T47D (cell line): Measurements from ENCODE around the gene ECEL1.
"Not testable (repeated sequence)": the region's sequence is repeated elsewhere in the genome, so short reads cannot be mapped to it uniquely, and the experiment has no call there.

ENCODE experiments used
- DNase-seq, 2 experiments: peaks; one replicate each; pipeline versions ENCODE4 v3.0.0 to v3.0.0-alpha.2; 2011 to 2012; ENCODE audit warnings: low read depth in 1 of 2, low spot score in 1 of 2
- JUND ChIP-seq: IDR thresholded peaks from 2 replicates; pipeline ENCODE4 v1.6.1; 2012; ENCODE audit warnings: low read depth
- in situ Hi-C: cut with HindIII; loops from 2 replicates; pipeline ENCODE4 v1.10.0; 2016; ENCODE audit warnings: low sequenced_read_pairs, low pct_unique_long_range_greater_than_20kb

ECEL1 gene

GRCh38 chr2:232487385-232488096 is at the start of gene ECEL1:
Gene ECEL1 (minus strand): TSS chr2:232487834. CDS start chr2:232486653, 1,181 bp downstream.
- in situ Hi-C loops = no loop called here
- no peak for TF ChIP-seq JUND
- DNase-seq = no peak

- in situ Hi-C loops = no loop called here
- TF ChIP-seq JUND = no peak
- peak in 1 of 2 experiments; percentile 26 for DNase-seq
These were observed 49.4 kb upstream of the ECEL1 start for GRCh38 chr2:232537079-232537478.

- in situ Hi-C loops = no loop called here
- TF ChIP-seq JUND = no peak
- no peak for DNase-seq
These were observed 48.3 kb upstream of the ECEL1 start for GRCh38 chr2:232535761-232536530.

- in situ Hi-C loops = no loop called here
- no peak for TF ChIP-seq JUND
- DNase-seq = no peak
These were observed 47.5 kb upstream of the ECEL1 start for GRCh38 chr2:232534940-232535651.

GRCh38 chr2:232533944-232534710 is 46.5 kb upstream of the ECEL1 start:
- TF ChIP-seq JUND = no peak
- DNase-seq = no peak
- in situ Hi-C loops = no loop called here

GRCh38 chr2:232532821-232533220 is 45.2 kb upstream of the ECEL1 start:
- DNase-seq, in situ Hi-C loops: not testable (repeated sequence)

GRCh38 chr2:232532419-232532818 is 44.8 kb upstream of the ECEL1 start:
- in situ Hi-C loops = no loop called here
- no peak for TF ChIP-seq JUND
- no peak for DNase-seq

- TF ChIP-seq JUND = no peak
- DNase-seq = no peak
- in situ Hi-C loops = no loop called here
These were observed 43.1 kb upstream of the ECEL1 start for GRCh38 chr2:232530626-232531260.

- no peak for TF ChIP-seq JUND
- in situ Hi-C loops = no loop called here
- no peak for DNase-seq
These were observed 42.3 kb upstream of the ECEL1 start for GRCh38 chr2:232529806-232530547.

GRCh38 chr2:232528746-232529460 is 41.3 kb upstream of the ECEL1 start:
- TF ChIP-seq JUND = no peak
- DNase-seq = no peak
- in situ Hi-C loops = no loop called here

- no peak for DNase-seq
- in situ Hi-C loops = no loop called here
- no peak for TF ChIP-seq JUND
These were observed 40.4 kb upstream of the ECEL1 start for GRCh38 chr2:232527905-232528470.
